Left cardiac atrium (tissue), 4 donors: Measurements from ENCODE around the gene PTGES3L. TPM values are rescaled to one million over a fixed set of nuclear protein-coding genes. Genes with fewer than 3 reads are reported as not detected.

Source experiments
- ATAC-seq, 2 donors: fragments of 200-7000 bp; cut with Tn5 transposase; one replicate each; pipeline ENCODE4 v1.9.1; 2020; ENCODE audit warnings: mild to moderate bottlenecking in 2 of 2, moderate library complexity in 2 of 2
- DNase-seq: peaks from one replicate; pipeline ENCODE4 v3.0.0-alpha.2; 2020
- intact Hi-C, 2 donors: fragments of 100-400 bp; cut with DNase I; formaldehyde crosslinking; loops; one replicate each; pipeline versions ENCODE4 v1.14.1 to v1.15.1; 2022 to 2023
- long read RNA-seq: library from polyadenylated mRNA; unstranded; transcript quantifications from one replicate; pipeline ENCODE4 v2.0.0, GENCODE V29; 2021
- total RNA-seq, 2 donors: library from RNA; stranded (reverse); fragmentation: NEBNext Ultra II Directional; extraction: Animal tissue kit (Norgen Biotek cat#: 25700); gene quantifications; one replicate each; pipeline ENCODE4 v1.2.1, GENCODE V29; 2021
- donor health status: DM: no; HTN: yes; CAD: no.
- donor health status: DM: no; HTN: yes; CAD: no; lungs with severe emphysema.
- donor health status: DM: yes; HTN: yes; CAD: no.
- donor health status: Dilated cardiomyopathy.

Gene PTGES3L
- 10 to 100 TPM; 37.8 to 49.4 TPM for total RNA-seq
- long read RNA-seq, transcript PTGES3L-206 (7 exons, 855 nt) = major isoform, 12 of 16 reads
- long read RNA-seq, partial matches to known transcripts = 0 of 16 reads
- long read RNA-seq, other reads (novel, unspliced or antisense) = 1 of 16 reads

DNA sequence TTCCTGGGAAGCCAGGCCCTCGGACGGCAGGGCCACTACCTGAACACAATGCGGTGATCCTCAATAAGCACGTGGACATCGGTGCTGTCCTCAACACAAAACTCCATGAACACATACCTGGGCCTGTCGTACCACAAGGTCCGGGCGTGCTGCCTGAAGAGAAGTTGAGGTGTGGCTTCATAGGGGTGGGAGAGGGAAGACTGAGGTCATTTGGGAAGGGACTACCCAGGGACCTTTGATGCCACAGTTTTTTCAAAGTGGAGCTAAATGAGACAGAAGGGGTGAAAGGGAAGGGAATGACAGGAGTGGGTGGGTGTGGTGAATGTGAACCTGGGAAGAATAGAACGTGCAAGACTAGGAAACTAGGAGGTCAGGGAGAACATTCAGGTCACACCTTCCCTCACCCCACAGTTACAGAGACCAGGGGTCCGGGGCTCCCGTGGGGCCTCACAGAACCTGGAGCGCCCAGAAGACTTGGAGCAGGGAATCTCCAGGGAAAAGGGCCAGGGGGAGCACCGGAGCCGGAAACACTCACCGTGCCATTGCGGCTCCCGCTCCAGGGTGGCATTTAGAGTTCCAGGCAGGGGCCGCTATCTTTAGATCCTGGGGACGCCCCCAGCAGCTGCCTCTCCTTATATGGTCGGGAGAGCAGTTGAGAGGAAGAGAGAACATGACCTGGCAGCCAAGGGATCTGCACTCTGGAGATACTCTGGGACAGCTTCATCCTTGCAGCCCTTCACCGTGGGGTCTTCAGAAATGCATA lies at the start of gene PTGES3L:
TSS of gene PTGES3L (minus strand) at position 570 of the 763 bp plus-strand sequence. CDS start at position 543, 27 bp downstream.
- peak; percentile 65 for DNase-seq
- intact Hi-C loops = no loop called here
- ATAC-seq = peak; percentile 76 to 80

GRCh38 chr17:43028221-43028861 lies 48.5 kb upstream of the PTGES3L start:
- ATAC-seq = no peak
- DNase-seq = no peak
- intact Hi-C loops = no loop called here

DNA sequence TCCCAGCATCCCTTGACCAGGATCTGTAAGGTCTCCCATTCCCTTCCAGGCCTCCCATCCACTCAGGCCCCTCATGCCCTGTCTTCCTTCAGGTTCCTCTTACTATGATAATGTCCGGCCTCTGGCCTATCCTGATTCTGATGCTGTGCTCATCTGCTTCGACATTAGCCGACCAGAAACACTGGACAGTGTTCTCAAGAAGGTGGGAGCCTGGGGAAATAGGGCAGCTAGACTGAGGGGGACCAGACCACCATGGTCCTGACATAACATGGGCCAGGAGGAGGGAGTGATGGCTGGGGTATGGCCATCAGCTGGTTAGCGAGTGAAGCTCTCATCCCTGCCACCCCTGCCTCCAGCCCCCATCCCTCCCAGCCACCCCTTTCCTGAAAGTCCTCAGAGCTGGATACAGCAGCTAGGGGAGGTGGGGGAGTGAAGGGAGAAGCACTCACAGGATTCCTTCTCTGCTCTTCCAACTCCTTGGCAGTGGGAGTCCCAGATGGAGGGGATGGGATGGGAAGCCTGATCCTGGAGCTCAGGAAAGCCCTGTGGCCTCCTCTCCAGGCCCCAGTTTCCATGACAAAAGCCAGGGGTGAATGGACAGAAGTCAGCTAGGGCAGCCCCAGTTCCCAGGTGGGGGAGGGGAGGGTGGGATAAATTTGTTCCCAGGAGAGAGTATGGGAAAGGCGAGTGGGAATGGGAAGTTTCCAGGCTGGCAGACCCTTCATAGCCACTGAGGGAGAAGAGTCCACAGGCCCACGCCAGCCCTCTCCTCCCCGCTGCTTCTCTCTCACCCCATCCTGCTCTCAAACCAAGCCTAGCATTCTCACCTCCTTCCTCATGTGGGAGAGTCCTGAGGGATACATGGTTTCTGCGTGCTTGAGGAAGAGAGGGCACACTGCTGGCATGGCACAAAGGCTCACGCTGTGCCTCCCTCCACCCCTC lies 47.5 kb upstream of the PTGES3L start:
- no peak for ATAC-seq

GRCh38 chr17:43026595-43026994 lies 46.7 kb upstream of the PTGES3L start:
- no peak for ATAC-seq
- intact Hi-C loops = no loop called here
- DNase-seq = no peak

More for the DNA sequence above, 47.5 kb upstream of the PTGES3L start:
- intact Hi-C loops = no loop called here
- no peak for DNase-seq

GRCh38 chr17:43025766-43026537 lies 46.1 kb upstream of the PTGES3L start:
- DNase-seq (no peak), ATAC-seq (no peak)
- intact Hi-C loops = no loop called here

- intact Hi-C loops = no loop called here
- DNase-seq = peak; percentile 40
- ATAC-seq = no peak
These were observed 45.4 kb upstream of the PTGES3L start for GRCh38 chr17:43025290-43025657.

GRCh38 chr17:43024407-43025289 lies 44.8 kb upstream of the PTGES3L start, which contains the start of gene RND2:
Gene RND2 (plus strand): TSS chr17:43025231. CDS start chr17:43025348, 117 bp downstream.
- ATAC-seq (peak; percentile 71 to 73), DNase-seq (peak; percentile 92)
- intact Hi-C loops = loop anchor here in 1 of 2 donors (5.0 kb wide), 1 partner anchor 148 kb away; the partner anchor contains the start of gene NBR1

GRCh38 chr17:43021741-43022512 lies 42.0 kb upstream of the PTGES3L start, which contains the start of gene VAT1:
Gene VAT1 (minus strand): TSS chr17:43022385. CDS start chr17:43022322, 63 bp downstream.
- intact Hi-C loops = loop anchor here in 1 of 2 donors (5.0 kb wide), 1 partner anchor 150 kb away; the partner anchor contains the start of gene NBR1
- peak; percentile 87 for DNase-seq
- ATAC-seq = peak; percentile 81 to 82

- DNase-seq = peak; percentile 81
- intact Hi-C loops = loop anchor here in 1 of 2 donors (5.0 kb wide), 1 partner anchor 151 kb away; the partner anchor contains the start of gene NBR1
- ATAC-seq = peak; percentile 35 to 40
These were observed 41.2 kb upstream of the PTGES3L start for GRCh38 chr17:43020789-43021740.

GRCh38 chr17:43020030-43020621 lies 40.2 kb upstream of the PTGES3L start:
- ATAC-seq (no peak), DNase-seq (no peak)
- intact Hi-C loops = loop anchor here in 1 of 2 donors (5.0 kb wide), 1 partner anchor 152 kb away; the partner anchor contains the start of gene NBR1

GRCh38 chr17:43019418-43019817 lies 39.5 kb upstream of the PTGES3L start:
- intact Hi-C loops = no loop called here
- no peak for ATAC-seq

GRCh38 chr17:43018932-43019331 lies 39.1 kb upstream of the PTGES3L start:
- ATAC-seq = no peak
- intact Hi-C loops = no loop called here
- DNase-seq = no peak

More at GRCh38 chr17:43019418-43019817, 39.5 kb upstream of the PTGES3L start:
- DNase-seq = no peak

GRCh38 chr17:43018008-43018853 lies 38.4 kb upstream of the PTGES3L start:
- no peak for ATAC-seq
- DNase-seq = no peak
- intact Hi-C loops = no loop called here

- DNase-seq (no peak), ATAC-seq (no peak)
- intact Hi-C loops = no loop called here
These were observed 36.3 kb upstream of the PTGES3L start for GRCh38 chr17:43016216-43016615.
